SK-N-SH (cell line): ENCODE measurements around the gene TMEM117. TPM values are rescaled to one million over a fixed set of nuclear protein-coding genes. Genes with fewer than 3 reads are reported as not detected.

ENCODE experiments used
- CTCF ChIA-PET: fragments of 300-600, 350-600 bp; formaldehyde crosslinking; extraction: SDS; loops from one replicate; lab custom pipeline; 2021; lab: Yijun Ruan, JAX
- POLR2A ChIA-PET: fragments of 350-600 bp; sonication (Branson Sonifier 250); formaldehyde crosslinking; extraction: SDS; loops from one replicate; lab custom pipeline; 2020; ENCODE audit warnings: antibody characterized with exemption, inconsistent platforms; lab: Yijun Ruan, JAX
- DNase-seq: peaks from one replicate; pipeline ENCODE4 v3.0.0; 2012
- H2AFZ ChIP-seq: fragments of 200-600 bp; sonication (generic); 2 replicates; pipeline ENCODE4 v1.8.1; 2016; ENCODE audit warnings: antibody characterized with exemption, mild to moderate bottlenecking, low read depth
- H3F3A ChIP-seq: fragments of 200-600 bp; sonication (generic); replicated peaks from 2 replicates; pipeline ENCODE3; 2016; ENCODE audit warnings: antibody characterized with exemption, mild to moderate bottlenecking; ENCODE audit not compliant: insufficient read depth
- H3K27ac ChIP-seq, 2 experiments: fragments of 200-500 bp in 1 of 2; fragments of 200-600 bp in 1 of 2; sonication (Bioruptor generic) in 1 of 2; sonication (generic), shearing (Covaris generic) in 1 of 2; 2 replicates each; pipeline versions ENCODE4 v1.5.1 to v1.6.1; 2014 to 2016; ENCODE audit warnings: low read depth in 2 of 2, inconsistent platforms in 1 of 2, low read length in 1 of 2, mild to moderate bottlenecking in 1 of 2, mixed read lengths in 1 of 2
- H3K27me3 ChIP-seq: fragments of 200-600 bp; sonication (generic), shearing (Covaris generic); 2 replicates; pipeline ENCODE4 v1.6.1; 2016; ENCODE audit warnings: mixed run types; ENCODE audit not compliant: insufficient read depth
- H3K36me3 ChIP-seq, 2 experiments: fragments of 200-500 bp in 1 of 2; fragments of 200-600 bp in 1 of 2; sonication (Bioruptor generic) in 1 of 2; sonication (generic) in 1 of 2; replicated peaks in 1 of 2; 2 replicates each; pipeline versions ENCODE3 to v1.5.1; 2014 to 2016; ENCODE audit warnings: low read length in 1 of 2, mild to moderate bottlenecking in 1 of 2; ENCODE audit not compliant: insufficient read depth in 2 of 2, control insufficient read depth in 1 of 2
- H3K4me1 ChIP-seq, 2 experiments: fragments of 200-500 bp in 1 of 2; fragments of 200-600 bp in 1 of 2; sonication (Bioruptor generic) in 1 of 2; sonication (generic), shearing (Covaris generic) in 1 of 2; 2 replicates each; pipeline versions ENCODE4 v1.5.1 to v1.6.1; 2014 to 2016; ENCODE audit warnings: low read depth in 1 of 2, low read length in 1 of 2, mixed run types in 1 of 2; ENCODE audit not compliant: insufficient read depth in 2 of 2, control insufficient read depth in 1 of 2
- H3K4me2 ChIP-seq: fragments of 200-600 bp; sonication (generic), shearing (Covaris generic); 2 replicates; pipeline ENCODE4 v1.6.1; 2017; ENCODE audit warnings: mixed run types
- H3K4me3 ChIP-seq, 2 experiments: fragments of 200-500 bp in 1 of 2; fragments of 200-600 bp in 1 of 2; sonication (Bioruptor generic) in 1 of 2; sonication (generic), shearing (Covaris generic) in 1 of 2; 2 replicates each; pipeline versions ENCODE4 v1.5.1 to v1.8.1; 2014 to 2016; ENCODE audit warnings: low read depth in 2 of 2, inconsistent platforms in 1 of 2, low read length in 1 of 2, mild to moderate bottlenecking in 1 of 2, mixed read lengths in 1 of 2, moderate library complexity in 1 of 2
- H3K79me2 ChIP-seq: fragments of 200-600 bp; sonication (generic); 2 replicates; pipeline ENCODE4 v1.8.1; 2017; ENCODE audit warnings: mild to moderate bottlenecking; ENCODE audit not compliant: insufficient read depth
- H3K9ac ChIP-seq: fragments of 200-600 bp; sonication (generic); 2 replicates; pipeline ENCODE4 v1.6.1; 2017; ENCODE audit warnings: mixed run types
- H3K9me2 ChIP-seq: fragments of 200-600 bp; sonication (generic); 2 replicates; pipeline ENCODE4 v1.6.1; 2017; ENCODE audit warnings: mixed run types
- H3K9me3 ChIP-seq: fragments of 200-600 bp; sonication (generic); 2 replicates; pipeline ENCODE4 v1.6.1; 2017; ENCODE audit warnings: mixed run types, mild to moderate bottlenecking, moderate library complexity
- H4K20me1 ChIP-seq: fragments of 200-600 bp; sonication (generic); 2 replicates; pipeline ENCODE4 v1.6.1; 2017; ENCODE audit warnings: mild to moderate bottlenecking, mixed run types; ENCODE audit not compliant: insufficient read depth
- CHD2 ChIP-seq: fragments of 150-350 bp; IDR thresholded peaks from 2 replicates; pipeline ENCODE4 v1.6.1; 2018; ENCODE audit warnings: low read length; ENCODE audit not compliant: partially characterized antibody
- ELF1 ChIP-seq: IDR thresholded peaks from 2 replicates; pipeline ENCODE4 v1.4.0; 2012
- EP300 ChIP-seq, 2 experiments: IDR thresholded peaks; 2 replicates each; pipeline versions ENCODE4 v1.4.0 to v1.6.1; 2012; ENCODE audit warnings: borderline replicate concordance in 1 of 2, low read depth in 1 of 2, low read length in 1 of 2
- EZH2phosphoT487 ChIP-seq: fragments of 200-600 bp; sonication (generic); IDR thresholded peaks from 2 replicates; pipeline ENCODE4 v1.6.1; 2017; ENCODE audit warnings: low read depth, mixed run types, mild to moderate bottlenecking, antibody characterized with exemption, moderate library complexity, borderline replicate concordance
- GABPA ChIP-seq: IDR thresholded peaks from 2 replicates; pipeline ENCODE4 v1.4.0; 2012; ENCODE audit warnings: low read depth, mild to moderate bottlenecking
- GATA2 ChIP-seq: sonication (generic); formaldehyde crosslinking; IDR thresholded peaks from 2 replicates; pipeline ENCODE4 v1.5.0; 2020; ENCODE audit warnings: mild to moderate bottlenecking, missing genetic modification reagents
- JUND ChIP-seq: IDR thresholded peaks from 2 replicates; pipeline ENCODE4 v1.4.0; 2012
- NFIC ChIP-seq: IDR thresholded peaks from 2 replicates; pipeline ENCODE4 v1.4.0; 2012; ENCODE audit warnings: borderline replicate concordance
- NRF1 ChIP-seq: IDR thresholded peaks from 2 replicates; pipeline ENCODE4 v1.6.1; 2012; ENCODE audit warnings: low read depth, mild to moderate bottlenecking, low read length
- PBX3 ChIP-seq: IDR thresholded peaks from 2 replicates; pipeline ENCODE4; 2012
- POLR2AphosphoS5 ChIP-seq: IDR thresholded peaks from 2 replicates; pipeline ENCODE4 v1.6.1; 2012; ENCODE audit warnings: low read depth, low read length
- RAD21 ChIP-seq: IDR thresholded peaks from 2 replicates; pipeline ENCODE4 v1.6.1; 2012; ENCODE audit warnings: mild to moderate bottlenecking, low read length
- RCOR1 ChIP-seq: fragments of 150-350 bp; IDR thresholded peaks from 2 replicates; pipeline ENCODE4 v1.6.1; 2017; ENCODE audit warnings: antibody characterized with exemption, low read length
- RFX5 ChIP-seq: IDR thresholded peaks from 2 replicates; pipeline ENCODE4 v1.6.1; 2012; ENCODE audit warnings: mild to moderate bottlenecking, improper control_type of control experiment, low read length
- RXRA ChIP-seq: IDR thresholded peaks from 2 replicates; pipeline ENCODE4 v1.4.0; 2012; ENCODE audit warnings: low read depth, mild to moderate bottlenecking, borderline replicate concordance
- USF1 ChIP-seq: IDR thresholded peaks from 2 replicates; pipeline ENCODE4 v1.4.0; 2012; ENCODE audit warnings: low read depth, borderline replicate concordance
- WGBS: methylation state at CpG from one replicate; pipeline ENCODE4 v1.1.6; 2017; ENCODE audit warnings: low lambda C conversion rate; 5-methylcytosine and 5-hydroxymethylcytosine counted together
- polyA plus RNA-seq, 3 experiments: library from polyadenylated mRNA; depleted of rRNA; stranded (reverse); fragments of >200 nt; gene quantifications; 2 replicates each; pipeline ENCODE4 v1.2.3, GENCODE V29; 2012

The TMEM117 gene
- polyA plus RNA-seq, 1 of the 3 experiments (the other 2 are of a cell fraction), result 0.81 TPM

GRCh38 chr12:44143175-44143574 lies 307.3 kb downstream of the TMEM117 start:
- Histone ChIP-seq H3K4me2 (no peak overlapping the region), H3K27ac (no peak overlapping the region), H4K20me1 (no peaks in the 10 kb centered on the region), H3K79me2 (no peaks in the 10 kb centered on the region), H3K9me3 (no peaks in the 10 kb centered on the region), H3K9ac (no peak overlapping the region), H3K4me3 (no peak overlapping the region), H3K9me2 (no peaks in the 10 kb centered on the region), H3K4me1 (no peaks in the 10 kb centered on the region), H2AFZ (no peak overlapping the region), H3F3A (no peaks in the 10 kb centered on the region), H3K36me3 (no peaks in the 10 kb centered on the region), H3K27me3 (no peaks in the 10 kb centered on the region)
- CTCF ChIA-PET, result interaction anchor here (1.0 kb wide), 1 partner anchor 33 kb away, joined by 3 read pairs; no protein-coding TSS in a partner anchor
- POLR2A ChIA-PET, result no interaction called here
- no peak for TF ChIP-seq GATA2 (CRISPR knock-in tag)
- no peak for DNase-seq
- 70% methylated on average over 3 of the region's 3 CpGs for WGBS

GRCh38 chr12:44148936-44149335 lies 313.1 kb downstream of the TMEM117 start:
- Histone ChIP-seq H3K4me2 (no peak overlapping the region), H2AFZ (no peak overlapping the region), H3K27ac (no peak overlapping the region), H3K9me2 (no peaks in the 10 kb centered on the region), H3K79me2 (no peaks in the 10 kb centered on the region), H3K4me1 (no peaks in the 10 kb centered on the region), H3K9ac (no peak overlapping the region), H3K36me3 (no peaks in the 10 kb centered on the region), H3K9me3 (no peaks in the 10 kb centered on the region), H3F3A (no peaks in the 10 kb centered on the region), H3K27me3 (no peaks in the 10 kb centered on the region), H3K4me3 (no peak overlapping the region), H4K20me1 (no peaks in the 10 kb centered on the region)
- TF ChIP-seq USF1, result no peak
- TF ChIP-seq ELF1, result no peak
- no peak for TF ChIP-seq EZH2phosphoT487
- no peak for TF ChIP-seq JUND
- no peak for TF ChIP-seq NFIC
- TF ChIP-seq CHD2, result no peak
- no peak for TF ChIP-seq PBX3
- TF ChIP-seq RAD21, result no peak
- TF ChIP-seq RFX5, result no peak
- TF ChIP-seq POLR2AphosphoS5, result no peak
- TF ChIP-seq RCOR1, result no peak
- TF ChIP-seq NRF1, result no peak
- TF ChIP-seq RXRA, result no peak
- TF ChIP-seq EP300 (IDR thresholded peaks at IDR 0.05; ENCODE audit: borderline replicate concordance in 1 of 2, low read depth in 1 of 2, low read length in 1 of 2), result no peak
- no peak for TF ChIP-seq GABPA
- POLR2A ChIA-PET, result no interaction called here
- CTCF ChIA-PET, result interaction anchor here (1.3 kb wide), 1 partner anchor 11 kb away, joined by 3 read pairs; no protein-coding TSS in a partner anchor
- DNase-seq, result no peak
- WGBS, result 61% methylated on average over 2 of the region's 2 CpGs
